ENCODE results near the gene KSR1.

Gene KSR1

DNA sequence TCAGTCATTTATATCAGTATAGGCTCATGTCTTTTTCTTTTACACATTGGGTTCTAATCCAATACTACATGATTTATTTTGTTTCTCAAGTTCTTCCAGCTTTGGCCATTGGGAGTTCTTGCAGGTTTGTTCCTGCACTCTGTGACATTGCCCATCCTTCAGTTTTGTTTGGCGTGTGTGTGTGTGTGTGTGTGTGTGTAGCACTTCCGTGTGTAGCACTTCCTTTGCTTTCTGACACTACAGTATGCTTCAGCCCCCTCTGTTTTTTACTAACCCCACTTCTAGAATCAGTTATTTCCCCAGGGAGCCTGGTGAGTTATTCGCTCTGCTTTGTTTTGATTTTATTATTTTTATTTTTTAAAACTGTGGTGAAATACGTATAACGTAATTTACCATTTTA lies 99.1 kb downstream of the KSR1 start:
- H3K79me2 ChIP-seq (ENCODE audit: control insufficient read depth, insufficient read depth, low read length), result no peaks in the 10 kb centered on the region
- H3K79me1 ChIP-seq (ENCODE audit: low read length), result peaks cover 4% of the 10 kb centered on the region
- H3K4me3 ChIP-seq (ENCODE audit: low read length), result no peak overlapping the region
- DNase-seq, result no peak
- H4K8ac ChIP-seq (ENCODE audit: low read depth, low read length), result no peak overlapping the region
- H3K56ac ChIP-seq (ENCODE audit: low read length), result no peak overlapping the region
- WGBS (ENCODE audit: extremely low coverage, insufficient coverage, low lambda C conversion rate), result no CpG with 5 or more reads among the region's 5 CpGs
- no peak overlapping the region for H2BK15ac ChIP-seq (replicated peaks; ENCODE audit: low read depth)
- H2BK120ac ChIP-seq (ENCODE audit: low read depth, low read length), result no peak overlapping the region
- H3K9ac ChIP-seq (ENCODE audit: low read length), result no peak overlapping the region
- H3K36me3 ChIP-seq (ENCODE audit: control insufficient read depth, insufficient read depth, low read length), result no peaks in the 10 kb centered on the region
- no peak overlapping the region for H3K27ac ChIP-seq (ENCODE audit: low read depth, low read length)
- no peak overlapping the region for H3K4ac ChIP-seq (ENCODE audit: low read depth, low read length)
- H2BK5ac ChIP-seq (ENCODE audit: low read length), result no peak overlapping the region
- peaks cover 14% of the 10 kb centered on the region for H3K4me1 ChIP-seq (ENCODE audit: control insufficient read depth, low read depth, low read length)
- no peak overlapping the region for H4K5ac ChIP-seq (ENCODE audit: low read length)
- no peak overlapping the region for H3K23ac ChIP-seq (ENCODE audit: low read length)
- H3K18ac ChIP-seq (ENCODE audit: low read length), result no peak overlapping the region
- no peak overlapping the region for H3K4me2 ChIP-seq (ENCODE audit: low read length)
- H3K27me3 ChIP-seq (ENCODE audit: insufficient read depth, low read length, poor library complexity), result no peaks in the 10 kb centered on the region
- no peak overlapping the region for H2AK5ac ChIP-seq (ENCODE audit: low read length)

DNA sequence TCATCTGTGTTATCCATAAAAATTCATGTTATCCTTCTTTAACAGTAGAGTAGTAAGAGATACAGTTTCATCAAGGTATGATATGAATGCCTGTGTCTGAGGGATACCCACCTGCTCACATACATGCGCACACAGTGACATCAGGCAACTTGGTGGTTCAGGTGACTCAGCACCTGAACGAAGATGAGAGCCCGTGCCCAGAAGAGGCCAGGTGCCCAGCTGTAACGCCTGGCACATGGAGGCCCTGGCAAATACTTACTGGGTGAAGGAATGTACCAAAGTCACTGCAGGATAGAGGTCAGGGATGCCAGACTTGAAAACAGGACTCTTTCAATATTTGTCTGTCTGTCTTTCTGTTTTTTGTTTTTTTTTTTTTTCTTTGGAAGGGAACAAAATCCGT lies 102.1 kb downstream of the KSR1 start:
- H3K56ac ChIP-seq (ENCODE audit: low read length), result no peak overlapping the region
- H4K8ac ChIP-seq (ENCODE audit: low read depth, low read length), result no peak overlapping the region
- H2BK5ac ChIP-seq (ENCODE audit: low read length), result no peak overlapping the region
- H4K5ac ChIP-seq (ENCODE audit: low read length), result no peak overlapping the region
- H3K4me2 ChIP-seq (ENCODE audit: low read length), result no peak overlapping the region
- H2AK5ac ChIP-seq (ENCODE audit: low read length), result no peak overlapping the region
- WGBS (ENCODE audit: extremely low coverage, insufficient coverage, low lambda C conversion rate), result no CpG with 5 or more reads among the region's 5 CpGs
- H3K79me2 ChIP-seq (ENCODE audit: control insufficient read depth, insufficient read depth, low read length), result no peaks in the 10 kb centered on the region
- no peak for DNase-seq
- peaks cover 5% of the 10 kb centered on the region for H3K79me1 ChIP-seq (ENCODE audit: low read length)
- H3K18ac ChIP-seq (ENCODE audit: low read length), result no peak overlapping the region
- no peak overlapping the region for H3K4ac ChIP-seq (ENCODE audit: low read depth, low read length)
- no peak overlapping the region for H3K4me3 ChIP-seq (ENCODE audit: low read length)
- peaks cover 8% of the 10 kb centered on the region for H3K4me1 ChIP-seq (ENCODE audit: control insufficient read depth, low read depth, low read length)
- no peak overlapping the region for H2BK15ac ChIP-seq (replicated peaks; ENCODE audit: low read depth)
- H2BK120ac ChIP-seq (ENCODE audit: low read depth, low read length), result no peak overlapping the region
- no peak overlapping the region for H3K9ac ChIP-seq (ENCODE audit: low read length)
- H3K36me3 ChIP-seq (ENCODE audit: control insufficient read depth, insufficient read depth, low read length), result no peaks in the 10 kb centered on the region
- no peaks in the 10 kb centered on the region for H3K27me3 ChIP-seq (ENCODE audit: insufficient read depth, low read length, poor library complexity)
- H3K27ac ChIP-seq (ENCODE audit: low read depth, low read length), result no peak overlapping the region
- H3K23ac ChIP-seq (ENCODE audit: low read length), result no peak overlapping the region

DNA sequence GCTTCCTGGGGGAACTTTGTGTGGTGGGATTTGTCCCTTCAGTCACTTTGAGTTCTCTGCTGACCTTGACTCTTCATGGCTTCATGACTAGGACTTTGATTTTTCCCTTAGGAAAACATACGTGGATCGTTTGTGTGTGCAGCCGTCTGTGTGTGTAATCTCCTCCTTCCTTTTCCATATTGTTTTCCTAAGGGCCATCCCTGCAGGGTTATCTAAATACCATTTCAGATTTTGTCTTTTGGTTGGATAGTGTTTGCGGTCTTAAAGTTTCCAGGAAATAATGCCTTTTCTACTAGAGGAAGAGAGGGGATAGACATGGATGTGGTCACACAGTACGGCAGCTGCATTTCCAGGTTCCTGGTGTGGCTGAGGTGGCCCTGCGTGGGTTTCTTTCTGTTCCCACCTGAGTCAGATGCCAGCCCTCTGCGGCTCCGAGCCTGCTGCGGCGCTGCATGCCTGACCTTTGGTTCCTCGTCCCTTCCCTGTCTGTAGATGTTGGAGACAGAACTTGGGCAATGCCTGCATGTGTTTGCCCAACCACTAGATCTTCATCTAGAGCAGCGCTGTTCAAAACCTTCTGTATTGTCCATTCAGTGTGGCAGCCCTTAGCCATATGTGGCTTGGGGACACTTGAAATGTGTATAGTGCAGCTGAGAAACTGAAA lies 102.7 kb downstream of the KSR1 start:
- Histone ChIP-seq H4K5ac (ENCODE audit: low read length) (no peak overlapping the region), H3K56ac (ENCODE audit: low read length) (no peak overlapping the region), H3K18ac (ENCODE audit: low read length) (no peak overlapping the region), H2AK5ac (ENCODE audit: low read length) (no peak overlapping the region), H3K79me1 (ENCODE audit: low read length) (peaks cover 7% of the 10 kb centered on the region), H2BK15ac (replicated peaks; ENCODE audit: low read depth) (no peak overlapping the region), H2BK5ac (ENCODE audit: low read length) (no peak overlapping the region), H3K4me1 (ENCODE audit: control insufficient read depth, low read depth, low read length) (peaks cover 8% of the 10 kb centered on the region), H3K23ac (ENCODE audit: low read length) (no peak overlapping the region), H3K36me3 (ENCODE audit: control insufficient read depth, insufficient read depth, low read length) (no peaks in the 10 kb centered on the region), H3K27me3 (ENCODE audit: insufficient read depth, low read length, poor library complexity) (no peaks in the 10 kb centered on the region), H3K27ac (ENCODE audit: low read depth, low read length) (no peak overlapping the region), H3K4ac (ENCODE audit: low read depth, low read length) (no peak overlapping the region), H3K9ac (ENCODE audit: low read length) (no peak overlapping the region), H3K79me2 (ENCODE audit: control insufficient read depth, insufficient read depth, low read length) (no peaks in the 10 kb centered on the region), H2BK120ac (ENCODE audit: low read depth, low read length) (no peak overlapping the region), H3K4me3 (ENCODE audit: low read length) (no peak overlapping the region), H4K8ac (ENCODE audit: low read depth, low read length) (no peak overlapping the region), H3K4me2 (ENCODE audit: low read length) (no peak overlapping the region)
- no CpG with 5 or more reads among the region's 12 CpGs for WGBS (ENCODE audit: extremely low coverage, insufficient coverage, low lambda C conversion rate)
- DNase-seq, result no peak

DNA sequence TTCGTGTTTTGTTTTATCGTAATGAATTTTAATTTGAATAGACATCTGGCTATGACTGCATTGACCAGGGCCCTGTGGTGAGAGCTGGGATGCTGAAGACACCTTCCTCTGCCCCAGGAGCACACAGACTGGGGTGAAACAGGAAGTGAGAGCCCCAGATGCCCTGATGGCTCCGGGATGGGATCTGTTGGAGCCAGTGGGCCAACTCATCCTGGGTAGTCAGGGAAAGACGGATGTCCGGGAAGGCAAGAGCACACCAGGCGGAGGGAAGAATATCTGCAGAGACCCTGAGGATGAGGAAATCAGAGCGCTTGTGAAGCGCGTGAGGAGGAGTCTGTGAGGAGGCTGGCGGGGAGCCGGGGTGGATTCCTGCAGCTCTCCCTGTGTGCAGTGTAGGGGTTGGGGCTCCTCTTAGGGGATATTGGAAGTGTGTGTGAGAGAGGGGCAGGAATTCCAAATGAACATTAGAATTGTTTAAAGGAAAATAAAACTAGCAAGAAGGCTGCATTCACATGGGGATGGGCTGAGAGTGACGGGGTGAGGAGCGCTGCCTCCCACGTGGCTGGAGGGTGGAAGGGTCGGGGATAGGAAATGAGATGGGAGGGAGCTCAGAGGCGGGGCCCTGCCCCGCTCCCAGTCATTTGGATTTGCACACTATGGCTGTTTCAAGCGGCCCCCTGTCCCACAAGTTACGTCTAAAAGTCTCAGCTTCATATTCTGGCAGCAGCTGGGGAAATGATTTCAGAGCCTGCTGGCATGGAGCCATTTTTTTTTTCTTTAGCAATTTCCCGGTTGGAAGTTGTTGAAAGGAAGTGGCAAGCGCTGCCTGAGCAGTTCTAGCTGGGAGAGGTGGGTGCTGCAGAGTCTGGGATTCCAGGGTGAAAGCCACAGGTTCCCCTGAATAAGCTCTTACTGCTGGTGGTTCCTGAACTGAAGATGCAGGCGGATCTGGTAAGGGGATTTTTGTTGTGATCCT lies 103.5 kb downstream of the KSR1 start:
- no peak overlapping the region for H3K9ac ChIP-seq (ENCODE audit: low read length)
- H2BK120ac ChIP-seq (ENCODE audit: low read depth, low read length), result no peak overlapping the region
- no peak for DNase-seq
- H3K56ac ChIP-seq (ENCODE audit: low read length), result peak overlapping the region; percentile 38
- no peak overlapping the region for H2BK15ac ChIP-seq (replicated peaks; ENCODE audit: low read depth)
- no peaks in the 10 kb centered on the region for H3K27me3 ChIP-seq (ENCODE audit: insufficient read depth, low read length, poor library complexity)
- WGBS (ENCODE audit: extremely low coverage, insufficient coverage, low lambda C conversion rate), result no CpG with 5 or more reads among the region's 22 CpGs
- no peak overlapping the region for H3K4ac ChIP-seq (ENCODE audit: low read depth, low read length)
- H4K8ac ChIP-seq (ENCODE audit: low read depth, low read length), result no peak overlapping the region
- H3K27ac ChIP-seq (ENCODE audit: low read depth, low read length), result no peak overlapping the region
- no peak overlapping the region for H3K4me2 ChIP-seq (ENCODE audit: low read length)
- H3K23ac ChIP-seq (ENCODE audit: low read length), result no peak overlapping the region
- peaks cover 7% of the 10 kb centered on the region for H3K79me1 ChIP-seq (ENCODE audit: low read length)
- no peaks in the 10 kb centered on the region for H3K36me3 ChIP-seq (ENCODE audit: control insufficient read depth, insufficient read depth, low read length)
- H3K79me2 ChIP-seq (ENCODE audit: control insufficient read depth, insufficient read depth, low read length), result no peaks in the 10 kb centered on the region
- no peak overlapping the region for H4K5ac ChIP-seq (ENCODE audit: low read length)
- no peak overlapping the region for H2AK5ac ChIP-seq (ENCODE audit: low read length)
- no peak overlapping the region for H3K4me3 ChIP-seq (ENCODE audit: low read length)
- no peak overlapping the region for H2BK5ac ChIP-seq (ENCODE audit: low read length)
- peaks cover 8% of the 10 kb centered on the region for H3K4me1 ChIP-seq (ENCODE audit: control insufficient read depth, low read depth, low read length)
- no peak overlapping the region for H3K18ac ChIP-seq (ENCODE audit: low read length)

DNA sequence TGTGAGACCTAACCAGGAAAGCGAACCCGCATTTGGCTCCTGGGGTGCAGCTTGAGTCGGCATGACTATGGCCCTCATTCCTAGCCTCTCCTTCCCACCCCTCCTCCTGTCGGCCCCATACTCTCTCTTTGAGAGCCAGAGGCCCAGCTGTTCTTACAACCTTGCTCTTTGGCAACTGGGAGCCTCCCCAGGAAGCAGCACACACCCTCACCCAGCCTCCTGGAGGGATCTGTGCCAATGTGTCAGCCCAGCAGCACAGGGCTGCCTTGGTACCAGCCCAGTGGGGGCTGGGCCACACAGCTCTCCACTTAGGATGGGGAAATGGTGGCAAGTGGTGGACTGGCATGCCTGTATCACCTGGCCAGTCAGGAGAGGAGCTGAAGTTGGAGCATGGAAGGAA lies 104.4 kb downstream of the KSR1 start:
- no peak overlapping the region for H2BK5ac ChIP-seq (ENCODE audit: low read length)
- H3K27ac ChIP-seq (ENCODE audit: low read depth, low read length), result no peak overlapping the region
- H4K8ac ChIP-seq (ENCODE audit: low read depth, low read length), result no peak overlapping the region
- H3K4ac ChIP-seq (ENCODE audit: low read depth, low read length), result no peak overlapping the region
- no peaks in the 10 kb centered on the region for H3K27me3 ChIP-seq (ENCODE audit: insufficient read depth, low read length, poor library complexity)
- peaks cover 8% of the 10 kb centered on the region for H3K4me1 ChIP-seq (ENCODE audit: control insufficient read depth, low read depth, low read length)
- H3K79me1 ChIP-seq (ENCODE audit: low read length), result peaks cover 5% of the 10 kb centered on the region
- no peak overlapping the region for H3K18ac ChIP-seq (ENCODE audit: low read length)
- H3K4me3 ChIP-seq (ENCODE audit: low read length), result no peak overlapping the region
- H2BK120ac ChIP-seq (ENCODE audit: low read depth, low read length), result no peak overlapping the region
- no peaks in the 10 kb centered on the region for H3K79me2 ChIP-seq (ENCODE audit: control insufficient read depth, insufficient read depth, low read length)
- no peak overlapping the region for H3K9ac ChIP-seq (ENCODE audit: low read length)
- H3K56ac ChIP-seq (ENCODE audit: low read length), result no peak overlapping the region
- no peak overlapping the region for H2BK15ac ChIP-seq (replicated peaks; ENCODE audit: low read depth)
- H3K23ac ChIP-seq (ENCODE audit: low read length), result no peak overlapping the region
- no peaks in the 10 kb centered on the region for H3K36me3 ChIP-seq (ENCODE audit: control insufficient read depth, insufficient read depth, low read length)
- no peak overlapping the region for H2AK5ac ChIP-seq (ENCODE audit: low read length)
- no CpG with 5 or more reads among the region's 4 CpGs for WGBS (ENCODE audit: extremely low coverage, insufficient coverage, low lambda C conversion rate)
- H3K4me2 ChIP-seq (ENCODE audit: low read length), result no peak overlapping the region
- no peak overlapping the region for H4K5ac ChIP-seq (ENCODE audit: low read length)
- DNase-seq, result no peak
